ENCODE measurements around the gene RBX1.
A peak's percentile ranks its signal among the peaks of the same experiment; 100 is the strongest.

RBX1 gene

DNA sequence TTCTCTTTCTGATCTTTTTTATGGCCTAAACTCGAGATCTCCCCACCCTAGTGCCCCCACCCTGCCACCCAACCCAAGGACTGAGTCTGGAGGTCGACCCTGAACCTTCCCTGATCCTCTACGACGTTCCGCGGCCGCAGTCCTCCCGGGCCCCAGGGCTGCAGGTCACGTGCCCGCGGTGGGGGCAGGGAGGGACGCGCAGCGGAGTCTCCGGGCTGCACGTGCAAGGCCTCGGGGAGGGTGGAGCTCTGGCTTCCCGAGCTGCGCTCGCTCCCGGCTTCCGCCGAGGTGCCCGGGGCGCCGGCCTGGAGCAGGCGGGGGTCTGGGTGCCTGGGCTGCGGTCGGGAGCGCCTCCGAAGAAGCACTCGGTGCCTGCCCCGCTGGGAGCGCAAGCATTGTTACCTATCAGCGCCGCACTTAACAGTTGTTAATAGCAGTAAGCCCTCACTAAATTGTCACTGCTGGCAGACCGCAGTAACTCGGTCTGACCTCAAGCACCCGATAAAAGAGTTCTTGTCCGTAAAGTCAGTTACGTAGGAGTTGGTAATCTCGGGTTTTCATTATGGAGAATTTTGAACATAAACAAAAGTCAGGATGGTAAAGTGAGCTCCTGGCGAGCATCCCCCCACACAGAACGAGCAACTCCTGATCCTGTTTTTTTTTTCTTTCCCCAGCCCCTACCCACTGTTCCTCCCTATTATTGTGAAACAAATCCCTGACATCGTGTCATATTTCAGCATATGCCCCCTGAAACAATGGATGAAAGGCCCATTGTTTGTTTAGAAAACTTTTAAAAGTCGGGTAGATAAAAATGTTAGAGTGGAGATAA, 71.5 kb downstream of the RBX1 start:
- DNase-seq (ENCODE audit: low read depth in 2 of 2), result peak; percentile 73 to 74
